WTC11 (cell line): ENCODE results near the gene CHTOP. TPM values are rescaled to one million over a fixed set of nuclear protein-coding genes. Genes with fewer than 3 reads are reported as not detected.

Experiments used
- ATAC-seq: fragments of 200-7000 bp; cut with Tn5 transposase; 2 replicates; pipeline ENCODE4 v1.10.0; 2021; ENCODE audit warnings: mild to moderate bottlenecking, moderate library complexity
- CTCF ChIA-PET: fragments of 300-600 bp; sonication (Branson Sonifier 250); formaldehyde crosslinking; loops from one replicate; lab custom pipeline; 2021; ENCODE audit warnings: antibody characterized with exemption; lab: Charles Lee
- POLR2A ChIA-PET: fragments of 350-600 bp; sonication (Branson Sonifier 250); formaldehyde crosslinking; loops from one replicate; lab custom pipeline; 2021; ENCODE audit warnings: antibody characterized with exemption; lab: Charles Lee
- DNase-seq: peaks from one replicate; pipeline ENCODE4 v3.0.0; 2021; ENCODE audit warnings: low spot score
- H3K27ac Mint-ChIP-seq: 2 replicates; pipeline ENCODE4 v1.8.0; 2021; ENCODE audit warnings: mixed read lengths
- H3K27me3 Mint-ChIP-seq: 2 replicates; pipeline ENCODE4 v1.8.0; 2021; ENCODE audit warnings: low read depth, mild to moderate bottlenecking, moderate library complexity, mixed read lengths
- H3K36me3 Mint-ChIP-seq: 2 replicates; pipeline ENCODE4 v1.8.0; 2021; ENCODE audit warnings: mixed read lengths
- H3K4me1 Mint-ChIP-seq: 2 replicates; pipeline ENCODE4 v1.8.0; 2022; ENCODE audit warnings: mixed read lengths
- H3K4me3 Mint-ChIP-seq: 2 replicates; pipeline ENCODE4 v1.8.0; 2021; ENCODE audit warnings: mild to moderate bottlenecking, moderate library complexity, mixed read lengths
- H3K9me3 Mint-ChIP-seq: 2 replicates; pipeline ENCODE4 v1.8.0; 2021; ENCODE audit warnings: mixed read lengths
- CREB1 ChIP-seq: sonication (generic); formaldehyde crosslinking; IDR thresholded peaks from 2 replicates; pipeline ENCODE4 v1.8.0; 2023; ENCODE audit warnings: mild to moderate bottlenecking, missing genetic modification reagents
- E2F5 ChIP-seq: sonication (generic); formaldehyde crosslinking; IDR thresholded peaks from 2 replicates; pipeline ENCODE4 v1.8.1; 2022; ENCODE audit warnings: mild to moderate bottlenecking, moderate library complexity, missing genetic modification reagents
- ERG ChIP-seq: fragments of 250-450 bp; sonication (Bioruptor Pico); IDR thresholded peaks from 2 replicates; pipeline ENCODE4 v1.8.0; 2021; ENCODE audit warnings: mild to moderate bottlenecking
- ESRRA ChIP-seq: sonication (generic); formaldehyde crosslinking; IDR thresholded peaks from 2 replicates; pipeline ENCODE4 v1.8.1; 2022; ENCODE audit warnings: mild to moderate bottlenecking, missing genetic modification reagents, borderline replicate concordance
- FOXJ3 ChIP-seq: sonication (generic); formaldehyde crosslinking; IDR thresholded peaks from 2 replicates; pipeline ENCODE4 v1.9.0; 2021; ENCODE audit warnings: missing genetic modification reagents, mild to moderate bottlenecking, borderline replicate concordance
- FOXP4 ChIP-seq: sonication (generic); formaldehyde crosslinking; IDR thresholded peaks from 2 replicates; pipeline ENCODE4 v1.8.0; 2022; ENCODE audit warnings: mild to moderate bottlenecking, missing genetic modification reagents
- GTF2I ChIP-seq: fragments of 250-450 bp; sonication (Bioruptor Pico); conservative IDR thresholded peaks from 2 replicates; pipeline ENCODE4 v1.4.0; 2021; ENCODE audit warnings: mild to moderate bottlenecking
- MAX ChIP-seq: sonication (generic); formaldehyde crosslinking; IDR thresholded peaks from 2 replicates; pipeline ENCODE4 v1.8.0; 2022; ENCODE audit warnings: mild to moderate bottlenecking, missing genetic modification reagents
- MXD4 ChIP-seq: fragments of 250-450 bp; sonication (Bioruptor Pico); IDR thresholded peaks from 2 replicates; pipeline ENCODE4 v1.8.0; 2021; ENCODE audit warnings: mild to moderate bottlenecking, moderate library complexity, borderline replicate concordance
- MYBL2 ChIP-seq: sonication (generic); formaldehyde crosslinking; IDR thresholded peaks from 2 replicates; pipeline ENCODE4 v1.8.1; 2023; ENCODE audit warnings: mild to moderate bottlenecking, moderate library complexity, missing genetic modification reagents
- NFE2L1 ChIP-seq: sonication (generic); formaldehyde crosslinking; IDR thresholded peaks from 2 replicates; pipeline ENCODE4 v1.8.1; 2023; ENCODE audit warnings: missing genetic modification reagents
- NR3C1 ChIP-seq: sonication (generic); formaldehyde crosslinking; conservative IDR thresholded peaks from 2 replicates; pipeline ENCODE4 v1.8.1; 2023; ENCODE audit warnings: low read depth, mild to moderate bottlenecking, missing genetic modification reagents
- SMAD4 ChIP-seq: sonication (generic); formaldehyde crosslinking; IDR thresholded peaks from 2 replicates; pipeline ENCODE4 v1.8.0; 2022; ENCODE audit warnings: mild to moderate bottlenecking, missing genetic modification reagents
- TEAD4 ChIP-seq: sonication (generic); formaldehyde crosslinking; IDR thresholded peaks from 2 replicates; pipeline ENCODE4 v1.8.0; 2022; ENCODE audit warnings: mild to moderate bottlenecking, missing genetic modification reagents
- USF1 ChIP-seq: sonication (generic); formaldehyde crosslinking; IDR thresholded peaks from 2 replicates; pipeline ENCODE4 v1.8.0; 2022; ENCODE audit warnings: mild to moderate bottlenecking, missing genetic modification reagents
- ZNF138 ChIP-seq: sonication (generic); formaldehyde crosslinking; conservative IDR thresholded peaks from 2 replicates; pipeline ENCODE4 v1.8.1; 2022; ENCODE audit warnings: mild to moderate bottlenecking, moderate library complexity, missing genetic modification reagents
- ZNF263 ChIP-seq: sonication (generic); formaldehyde crosslinking; IDR thresholded peaks from 2 replicates; pipeline ENCODE4 v1.8.1; 2022; ENCODE audit warnings: low read depth, mild to moderate bottlenecking, moderate library complexity, missing genetic modification reagents
- ZNF281 ChIP-seq: sonication (generic); formaldehyde crosslinking; IDR thresholded peaks from 2 replicates; pipeline ENCODE4 v1.8.0; 2023; ENCODE audit warnings: mild to moderate bottlenecking, missing genetic modification reagents
- ZNF423 ChIP-seq: fragments of 250-450 bp; sonication (Bioruptor Pico); IDR thresholded peaks from 2 replicates; pipeline ENCODE4 v2.1.2; 2022; ENCODE audit warnings: mild to moderate bottlenecking, moderate library complexity
- total RNA-seq: library from RNA; stranded (reverse); gene quantifications from 3 replicates; pipeline ENCODE4 v1.2.3, GENCODE V29; 2021

Gene CHTOP
- total RNA-seq, 1 experiment from 2014 or later: 101 TPM

- Mint-ChIP-seq H3K36me3 (peaks cover 17% of the 10 kb centered on the region), H3K4me3 (no peak overlapping the region), H3K27me3 (peaks cover 2% of the 10 kb centered on the region; the same call in 1 of the 2 replicates)
- no peak for DNase-seq
- no peak for ATAC-seq
- TF ChIP-seq ZNF138 (CRISPR knock-in tag) (no peak), MYBL2 (CRISPR knock-in tag) (no peak), FOXP4 (no peak), ZNF423 (CRISPR knock-in tag) (no peak), NR3C1 (CRISPR knock-in tag) (no peak), ERG (CRISPR knock-in tag) (no peak), MXD4 (no peak), SMAD4 (CRISPR knock-in tag) (no peak), E2F5 (CRISPR knock-in tag) (no peak), TEAD4 (CRISPR knock-in tag) (no peak), ZNF281 (CRISPR knock-in tag) (no peak), NFE2L1 (no peak), USF1 (CRISPR knock-in tag) (no peak)
- TF ChIP-seq, all 79 proteins: peak for 0
- no peak overlapping the region for H3K27ac Mint-ChIP-seq
- H3K4me1 Mint-ChIP-seq: peaks cover 8% of the 10 kb centered on the region
- CTCF ChIA-PET: interaction anchor here (0.5 to 1.7 kb wide), 6 partner anchors 22 to 139 kb away, joined by 3 to 6 read pairs (median 4); partner anchors contain the start of gene S100A13
- POLR2A ChIA-PET: interaction anchor here (0.8 to 3.4 kb wide), 4 partner anchors 9 to 21 kb away, joined by 3 to 14 read pairs (median 4); partner anchors contain the start of genes CHTOP, S100A1, S100A13 and SNAPIN
- H3K9me3 Mint-ChIP-seq: no peaks in the 10 kb centered on the region
These were observed 15.4 kb downstream of the CHTOP start for GRCh38 chr1:153649137-153649862.

GRCh38 chr1:153649863-153650235 lies 16.0 kb downstream of the CHTOP start:
- Mint-ChIP-seq H3K9me3 (no peaks in the 10 kb centered on the region), H3K4me3 (no peak overlapping the region), H3K36me3 (peaks cover 11% of the 10 kb centered on the region), H3K27me3 (peaks cover 2% of the 10 kb centered on the region; the same call in 1 of the 2 replicates), H3K4me1 (peaks cover 8% of the 10 kb centered on the region), H3K27ac (no peak overlapping the region)
- CTCF ChIA-PET: interaction anchor here (1.2 to 1.7 kb wide), 4 partner anchors 22 to 139 kb away, joined by 3 to 6 read pairs (median 5); partner anchors contain the start of gene S100A13
- no peak for DNase-seq
- ATAC-seq: no peak
- POLR2A ChIA-PET: interaction anchor here (3.4 kb wide), 1 partner anchor 16 kb away, joined by 14 read pairs; the partner anchor contains the start of gene CHTOP
- TF ChIP-seq CREB1 (CRISPR knock-in tag): no peak
- no peak for TF ChIP-seq GTF2I (CRISPR knock-in tag)
- no peak for TF ChIP-seq ESRRA (CRISPR knock-in tag)
- TF ChIP-seq ZNF263 (CRISPR knock-in tag): no peak
- no peak for TF ChIP-seq MAX (CRISPR knock-in tag)
- no peak for TF ChIP-seq FOXJ3 (CRISPR knock-in tag)
- TF ChIP-seq FOXP4: no peak
- TF ChIP-seq E2F5 (CRISPR knock-in tag): no peak
